ENCODE measurements around the gene ALCAM.

- TF ChIP-seq, protein P1, sequence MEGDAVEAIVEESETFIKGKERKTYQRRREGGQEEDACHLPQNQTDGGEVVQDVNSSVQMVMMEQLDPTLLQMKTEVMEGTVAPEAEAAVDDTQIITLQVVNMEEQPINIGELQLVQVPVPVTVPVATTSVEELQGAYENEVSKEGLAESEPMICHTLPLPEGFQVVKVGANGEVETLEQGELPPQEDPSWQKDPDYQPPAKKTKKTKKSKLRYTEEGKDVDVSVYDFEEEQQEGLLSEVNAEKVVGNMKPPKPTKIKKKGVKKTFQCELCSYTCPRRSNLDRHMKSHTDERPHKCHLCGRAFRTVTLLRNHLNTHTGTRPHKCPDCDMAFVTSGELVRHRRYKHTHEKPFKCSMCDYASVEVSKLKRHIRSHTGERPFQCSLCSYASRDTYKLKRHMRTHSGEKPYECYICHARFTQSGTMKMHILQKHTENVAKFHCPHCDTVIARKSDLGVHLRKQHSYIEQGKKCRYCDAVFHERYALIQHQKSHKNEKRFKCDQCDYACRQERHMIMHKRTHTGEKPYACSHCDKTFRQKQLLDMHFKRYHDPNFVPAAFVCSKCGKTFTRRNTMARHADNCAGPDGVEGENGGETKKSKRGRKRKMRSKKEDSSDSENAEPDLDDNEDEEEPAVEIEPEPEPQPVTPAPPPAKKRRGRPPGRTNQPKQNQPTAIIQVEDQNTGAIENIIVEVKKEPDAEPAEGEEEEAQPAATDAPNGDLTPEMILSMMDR (conservative IDR thresholded peaks at IDR 0.05 in 1 of 2, IDR thresholded peaks at IDR 0.05 in 1 of 2; ENCODE audit: extremely low read depth in 1 of 2, insufficient read depth in 1 of 2, low read depth in 1 of 2, low read length in 2 of 2): no peak
- TF ChIP-seq EZH2 (IDR thresholded peaks at IDR 0.05; ENCODE audit: borderline replicate concordance, low read length): no peak
Observed at GRCh38 chr3:105349684-105350387, 16.9 kb upstream of the ALCAM start.
